Measurements from ENCODE around the gene DTNB. TPM values are rescaled to one million over a fixed set of nuclear protein-coding genes. Genes with fewer than 3 reads are reported as not detected.

Gene DTNB
- total RNA-seq, 1 donor from 2014 or later: 8.5 TPM

- DNase-seq (ENCODE audit: low spot score): no peak
- TF ChIP-seq, protein P1, sequence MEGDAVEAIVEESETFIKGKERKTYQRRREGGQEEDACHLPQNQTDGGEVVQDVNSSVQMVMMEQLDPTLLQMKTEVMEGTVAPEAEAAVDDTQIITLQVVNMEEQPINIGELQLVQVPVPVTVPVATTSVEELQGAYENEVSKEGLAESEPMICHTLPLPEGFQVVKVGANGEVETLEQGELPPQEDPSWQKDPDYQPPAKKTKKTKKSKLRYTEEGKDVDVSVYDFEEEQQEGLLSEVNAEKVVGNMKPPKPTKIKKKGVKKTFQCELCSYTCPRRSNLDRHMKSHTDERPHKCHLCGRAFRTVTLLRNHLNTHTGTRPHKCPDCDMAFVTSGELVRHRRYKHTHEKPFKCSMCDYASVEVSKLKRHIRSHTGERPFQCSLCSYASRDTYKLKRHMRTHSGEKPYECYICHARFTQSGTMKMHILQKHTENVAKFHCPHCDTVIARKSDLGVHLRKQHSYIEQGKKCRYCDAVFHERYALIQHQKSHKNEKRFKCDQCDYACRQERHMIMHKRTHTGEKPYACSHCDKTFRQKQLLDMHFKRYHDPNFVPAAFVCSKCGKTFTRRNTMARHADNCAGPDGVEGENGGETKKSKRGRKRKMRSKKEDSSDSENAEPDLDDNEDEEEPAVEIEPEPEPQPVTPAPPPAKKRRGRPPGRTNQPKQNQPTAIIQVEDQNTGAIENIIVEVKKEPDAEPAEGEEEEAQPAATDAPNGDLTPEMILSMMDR (IDR thresholded peaks at IDR 0.05): no peak
- Mint-ChIP-seq H3K4me3 (ENCODE audit: unreplicated experiment) (no peak overlapping the region), H3K4me1 (ENCODE audit: low read depth) (no peaks in the 10 kb centered on the region), H3K36me3 (ENCODE audit: low read depth) (peaks cover 2% of the 10 kb centered on the region), H3K27me3 (ENCODE audit: low read depth) (no peaks in the 10 kb centered on the region), H3K27ac (ENCODE audit: unreplicated experiment) (no peak overlapping the region), H3K9me3 (ENCODE audit: low read depth) (no peaks in the 10 kb centered on the region)
These were observed 167.8 kb downstream of the DTNB start for GRCh38 chr2:25505622-25506021.

DNA sequence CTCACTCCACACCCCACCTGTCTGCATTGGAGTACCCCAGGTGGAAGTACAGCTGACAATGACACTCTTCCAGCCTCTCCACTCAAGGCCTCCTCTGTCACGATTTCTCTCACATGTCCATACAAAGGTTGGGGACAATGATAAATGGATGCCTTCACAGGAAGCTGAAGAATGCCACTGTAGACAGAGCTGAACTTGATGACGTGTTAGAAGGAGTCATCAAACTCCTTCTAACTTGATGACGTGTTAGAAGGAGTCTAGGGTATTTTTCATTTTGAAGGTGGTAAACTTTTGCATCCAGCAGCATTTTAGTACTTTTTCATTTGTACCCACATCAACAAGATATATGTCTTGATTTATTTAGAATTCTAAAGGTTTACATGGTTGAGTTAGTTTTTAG, 168.2 kb downstream of the DTNB start:
- no peaks in the 10 kb centered on the region for H3K9me3 Mint-ChIP-seq (ENCODE audit: low read depth)
- H3K36me3 Mint-ChIP-seq (ENCODE audit: low read depth): peaks cover 2% of the 10 kb centered on the region
- no peaks in the 10 kb centered on the region for H3K27me3 Mint-ChIP-seq (ENCODE audit: low read depth)
- TF ChIP-seq, protein P1 (IDR thresholded peaks at IDR 0.05): no peak
- no peaks in the 10 kb centered on the region for H3K4me1 Mint-ChIP-seq (ENCODE audit: low read depth)
- no peak for DNase-seq (ENCODE audit: low spot score)
- H3K4me3 Mint-ChIP-seq (ENCODE audit: unreplicated experiment): no peak overlapping the region
- H3K27ac Mint-ChIP-seq (ENCODE audit: unreplicated experiment): no peak overlapping the region

DNA sequence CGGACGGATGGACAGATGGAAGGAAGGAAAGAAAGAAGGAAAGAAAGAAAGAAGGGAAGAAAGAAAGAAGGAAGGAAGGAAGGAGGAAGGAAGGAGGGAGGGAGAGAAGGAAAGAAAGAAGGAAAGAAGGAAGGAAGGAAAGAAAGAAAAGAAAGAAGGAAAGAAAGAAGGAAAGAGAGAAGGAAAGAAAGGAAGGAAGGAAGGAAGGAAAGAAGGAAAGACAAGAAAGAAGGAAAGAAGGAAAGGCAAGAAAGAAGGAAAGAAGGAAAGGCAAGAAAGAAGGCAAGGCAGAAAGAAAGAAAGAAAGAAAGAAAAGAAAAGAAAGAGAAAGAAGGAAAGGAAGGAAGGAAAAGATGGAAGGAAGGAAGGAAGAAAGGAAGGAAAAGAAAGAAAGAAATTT, 169.1 kb downstream of the DTNB start:
- peaks cover 2% of the 10 kb centered on the region for H3K36me3 Mint-ChIP-seq (ENCODE audit: low read depth)
- TF ChIP-seq, protein P1 (IDR thresholded peaks at IDR 0.05): no peak
- DNase-seq (ENCODE audit: low spot score): no peak
- no peaks in the 10 kb centered on the region for H3K4me1 Mint-ChIP-seq (ENCODE audit: low read depth)
- no peaks in the 10 kb centered on the region for H3K9me3 Mint-ChIP-seq (ENCODE audit: low read depth)
- H3K27ac Mint-ChIP-seq (ENCODE audit: unreplicated experiment): peak overlapping the region; percentile 59
- no peak overlapping the region for H3K4me3 Mint-ChIP-seq (ENCODE audit: unreplicated experiment)
- no peaks in the 10 kb centered on the region for H3K27me3 Mint-ChIP-seq (ENCODE audit: low read depth)

- Mint-ChIP-seq H3K4me1 (ENCODE audit: low read depth) (peaks cover 7% of the 10 kb centered on the region), H3K27me3 (ENCODE audit: low read depth) (no peaks in the 10 kb centered on the region), H3K27ac (ENCODE audit: unreplicated experiment) (no peak overlapping the region), H3K36me3 (ENCODE audit: low read depth) (no peaks in the 10 kb centered on the region), H3K4me3 (ENCODE audit: unreplicated experiment) (no peak overlapping the region), H3K9me3 (ENCODE audit: low read depth) (no peaks in the 10 kb centered on the region)
- TF ChIP-seq, protein P1 (IDR thresholded peaks at IDR 0.05): no peak
- no peak for DNase-seq (ENCODE audit: low spot score)
These were observed 174.2 kb downstream of the DTNB start for GRCh38 chr2:25499157-25499556.

GRCh38 chr2:25497918-25498407, 175.4 kb downstream of the DTNB start:
- Mint-ChIP-seq H3K4me1 (ENCODE audit: low read depth) (peaks cover 15% of the 10 kb centered on the region), H3K27me3 (ENCODE audit: low read depth) (no peaks in the 10 kb centered on the region), H3K9me3 (ENCODE audit: low read depth) (no peaks in the 10 kb centered on the region), H3K4me3 (ENCODE audit: unreplicated experiment) (no peak overlapping the region), H3K36me3 (ENCODE audit: low read depth) (no peaks in the 10 kb centered on the region), H3K27ac (ENCODE audit: unreplicated experiment) (no peak overlapping the region)
- TF ChIP-seq, protein P1 (IDR thresholded peaks at IDR 0.05): no peak
- DNase-seq (ENCODE audit: low spot score): no peak
